ENCODE results near the gene POU2AF1. TPM values are rescaled to one million over a fixed set of nuclear protein-coding genes. Genes with fewer than 3 reads are reported as not detected.

Gene POU2AF1
- total and polyA plus RNA-seq, 2 of the 13 experiments (the other 11 are each of a cell fraction or from before 2014, with no cell fraction given): 1.9 to 3.6 TPM

DNA sequence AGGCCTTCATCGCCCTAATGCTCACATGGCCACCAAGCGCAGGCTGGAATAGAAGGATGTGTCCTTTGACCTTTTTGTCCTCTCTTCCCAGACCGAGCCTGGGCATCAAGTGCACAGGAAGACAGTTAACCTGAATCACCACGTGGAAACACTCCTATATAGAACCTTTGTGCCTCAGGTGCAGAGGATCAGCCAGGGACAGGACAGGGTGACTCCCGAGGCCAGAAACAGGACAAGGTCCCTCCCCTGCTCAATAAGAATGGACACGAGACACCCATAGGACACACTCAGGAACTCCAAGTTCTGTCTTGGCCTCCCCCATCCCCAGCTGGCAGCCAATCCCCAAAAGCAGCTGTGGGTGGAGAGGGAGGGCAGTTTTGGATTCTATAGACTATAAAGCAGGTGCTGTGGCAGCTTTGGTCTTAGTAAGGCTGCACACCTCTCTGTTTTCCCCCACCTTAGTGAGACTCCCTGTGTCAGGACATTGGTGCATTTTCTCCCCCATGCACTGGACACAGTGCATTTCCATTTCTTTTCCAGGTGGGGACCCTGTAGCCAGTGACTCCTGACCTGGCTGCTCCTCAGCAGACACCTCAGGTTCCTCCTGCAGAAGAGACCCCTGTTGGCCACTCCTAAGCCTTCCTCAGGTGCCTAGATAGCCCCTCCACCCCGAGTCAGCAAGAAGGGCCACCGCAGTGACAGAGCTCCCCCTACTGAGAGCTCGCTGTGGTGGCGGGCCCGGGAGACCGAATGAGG, 43.6 kb upstream of the POU2AF1 start (continued):
- TF ChIP-seq, protein P1, sequence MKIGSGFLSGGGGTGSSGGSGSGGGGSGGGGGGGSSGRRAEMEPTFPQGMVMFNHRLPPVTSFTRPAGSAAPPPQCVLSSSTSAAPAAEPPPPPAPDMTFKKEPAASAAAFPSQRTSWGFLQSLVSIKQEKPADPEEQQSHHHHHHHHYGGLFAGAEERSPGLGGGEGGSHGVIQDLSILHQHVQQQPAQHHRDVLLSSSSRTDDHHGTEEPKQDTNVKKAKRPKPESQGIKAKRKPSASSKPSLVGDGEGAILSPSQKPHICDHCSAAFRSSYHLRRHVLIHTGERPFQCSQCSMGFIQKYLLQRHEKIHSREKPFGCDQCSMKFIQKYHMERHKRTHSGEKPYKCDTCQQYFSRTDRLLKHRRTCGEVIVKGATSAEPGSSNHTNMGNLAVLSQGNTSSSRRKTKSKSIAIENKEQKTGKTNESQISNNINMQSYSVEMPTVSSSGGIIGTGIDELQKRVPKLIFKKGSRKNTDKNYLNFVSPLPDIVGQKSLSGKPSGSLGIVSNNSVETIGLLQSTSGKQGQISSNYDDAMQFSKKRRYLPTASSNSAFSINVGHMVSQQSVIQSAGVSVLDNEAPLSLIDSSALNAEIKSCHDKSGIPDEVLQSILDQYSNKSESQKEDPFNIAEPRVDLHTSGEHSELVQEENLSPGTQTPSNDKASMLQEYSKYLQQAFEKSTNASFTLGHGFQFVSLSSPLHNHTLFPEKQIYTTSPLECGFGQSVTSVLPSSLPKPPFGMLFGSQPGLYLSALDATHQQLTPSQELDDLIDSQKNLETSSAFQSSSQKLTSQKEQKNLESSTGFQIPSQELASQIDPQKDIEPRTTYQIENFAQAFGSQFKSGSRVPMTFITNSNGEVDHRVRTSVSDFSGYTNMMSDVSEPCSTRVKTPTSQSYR (CRISPR knock-in tag; IDR thresholded peaks at IDR 0.05; ENCODE audit: borderline replicate concordance): 0 out of 2 replicates have a peak, but pooled peaks have one; percentile 25
- TF ChIP-seq ZNF333 (CRISPR knock-in tag; IDR thresholded peaks at IDR 0.05; ENCODE audit: borderline replicate concordance) (no peak), CREM (IDR thresholded peaks at IDR 0.05) (no peak), CREM (CRISPR knock-in tag; IDR thresholded peaks at IDR 0.05) (no peak), GPN1 (CRISPR knock-in tag; IDR thresholded peaks at IDR 0.05; ENCODE audit: borderline replicate concordance) (no peak), PRPF4 (IDR thresholded peaks at IDR 0.05; ENCODE audit: low read depth, low read length, poor library complexity, severe bottlenecking) (no peak), ZNF230 (CRISPR knock-in tag; IDR thresholded peaks at IDR 0.05) (no peak; the same call in 1 of the 2 replicates), ZNF577 (CRISPR knock-in tag; IDR thresholded peaks at IDR 0.05; ENCODE audit: borderline replicate concordance, low read depth) (no peak), ZNF749 (CRISPR knock-in tag; IDR thresholded peaks at IDR 0.05; ENCODE audit: borderline replicate concordance) (no peak)
- TF ChIP-seq, protein P2, sequence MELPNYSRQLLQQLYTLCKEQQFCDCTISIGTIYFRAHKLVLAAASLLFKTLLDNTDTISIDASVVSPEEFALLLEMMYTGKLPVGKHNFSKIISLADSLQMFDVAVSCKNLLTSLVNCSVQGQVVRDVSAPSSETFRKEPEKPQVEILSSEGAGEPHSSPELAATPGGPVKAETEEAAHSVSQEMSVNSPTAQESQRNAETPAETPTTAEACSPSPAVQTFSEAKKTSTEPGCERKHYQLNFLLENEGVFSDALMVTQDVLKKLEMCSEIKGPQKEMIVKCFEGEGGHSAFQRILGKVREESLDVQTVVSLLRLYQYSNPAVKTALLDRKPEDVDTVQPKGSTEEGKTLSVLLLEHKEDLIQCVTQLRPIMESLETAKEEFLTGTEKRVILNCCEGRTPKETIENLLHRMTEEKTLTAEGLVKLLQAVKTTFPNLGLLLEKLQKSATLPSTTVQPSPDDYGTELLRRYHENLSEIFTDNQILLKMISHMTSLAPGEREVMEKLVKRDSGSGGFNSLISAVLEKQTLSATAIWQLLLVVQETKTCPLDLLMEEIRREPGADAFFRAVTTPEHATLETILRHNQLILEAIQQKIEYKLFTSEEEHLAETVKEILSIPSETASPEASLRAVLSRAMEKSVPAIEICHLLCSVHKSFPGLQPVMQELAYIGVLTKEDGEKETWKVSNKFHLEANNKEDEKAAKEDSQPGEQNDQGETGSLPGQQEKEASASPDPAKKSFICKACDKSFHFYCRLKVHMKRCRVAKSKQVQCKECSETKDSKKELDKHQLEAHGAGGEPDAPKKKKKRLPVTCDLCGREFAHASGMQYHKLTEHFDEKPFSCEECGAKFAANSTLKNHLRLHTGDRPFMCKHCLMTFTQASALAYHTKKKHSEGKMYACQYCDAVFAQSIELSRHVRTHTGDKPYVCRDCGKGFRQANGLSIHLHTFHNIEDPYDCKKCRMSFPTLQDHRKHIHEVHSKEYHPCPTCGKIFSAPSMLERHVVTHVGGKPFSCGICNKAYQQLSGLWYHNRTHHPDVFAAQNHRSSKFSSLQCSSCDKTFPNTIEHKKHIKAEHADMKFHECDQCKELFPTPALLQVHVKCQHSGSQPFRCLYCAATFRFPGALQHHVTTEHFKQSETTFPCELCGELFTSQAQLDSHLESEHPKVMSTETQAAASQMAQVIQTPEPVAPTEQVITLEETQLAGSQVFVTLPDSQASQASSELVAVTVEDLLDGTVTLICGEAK (IDR thresholded peaks at IDR 0.05): no peak
- TF ChIP-seq, protein P2 (CRISPR knock-in tag; IDR thresholded peaks at IDR 0.05): no peak
- TF ChIP-seq, protein P3, sequence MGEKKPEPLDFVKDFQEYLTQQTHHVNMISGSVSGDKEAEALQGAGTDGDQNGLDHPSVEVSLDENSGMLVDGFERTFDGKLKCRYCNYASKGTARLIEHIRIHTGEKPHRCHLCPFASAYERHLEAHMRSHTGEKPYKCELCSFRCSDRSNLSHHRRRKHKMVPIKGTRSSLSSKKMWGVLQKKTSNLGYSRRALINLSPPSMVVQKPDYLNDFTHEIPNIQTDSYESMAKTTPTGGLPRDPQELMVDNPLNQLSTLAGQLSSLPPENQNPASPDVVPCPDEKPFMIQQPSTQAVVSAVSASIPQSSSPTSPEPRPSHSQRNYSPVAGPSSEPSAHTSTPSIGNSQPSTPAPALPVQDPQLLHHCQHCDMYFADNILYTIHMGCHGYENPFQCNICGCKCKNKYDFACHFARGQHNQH (CRISPR knock-in tag; IDR thresholded peaks at IDR 0.05): peak; percentile 81; the same call in 1 of the 2 replicates
- TF ChIP-seq, protein P4, sequence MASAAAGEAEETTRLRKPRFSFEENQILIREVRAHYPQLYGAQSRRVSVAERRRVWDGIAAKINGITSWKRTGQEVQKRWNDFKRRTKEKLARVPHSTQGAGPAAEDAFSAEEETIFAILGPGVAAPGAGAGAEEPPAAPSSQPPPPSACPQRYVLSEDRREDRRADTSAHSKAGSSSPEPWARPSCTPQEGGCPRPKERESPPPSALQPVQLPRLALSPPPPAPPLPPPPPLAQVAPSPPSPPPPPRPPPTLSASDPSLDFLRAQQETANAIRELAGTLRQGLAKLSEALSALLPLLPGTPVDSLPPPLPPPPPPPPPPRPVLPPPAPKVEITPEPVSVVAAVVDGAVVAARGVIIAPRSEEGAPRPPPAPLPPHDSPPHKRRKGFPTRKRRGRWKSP (CRISPR knock-in tag; IDR thresholded peaks at IDR 0.05): no peak
